Bronchial epithelial cell (primary cell): ENCODE results near the gene SLC35F5. TPM values are rescaled to one million over a fixed set of nuclear protein-coding genes. Genes with fewer than 3 reads are reported as not detected.

Experiments used
- DNase-seq: peaks from one replicate; pipeline ENCODE4 v3.0.0-alpha.2; 2010; ENCODE audit warnings: low read depth
- FAIRE-seq: peaks from 2 replicates; lab custom pipeline; 2011; peaks lifted over from hg19 to GRCh38; lab: Jason Lieb, UNC
- H3K27me3 ChIP-seq: 2 replicates; pipeline ENCODE4 v1.5.1; 2011; ENCODE audit warnings: low read length; ENCODE audit not compliant: control insufficient read depth, insufficient read depth
- H3K36me3 ChIP-seq: 2 replicates; pipeline ENCODE4 v1.5.1; 2011; ENCODE audit warnings: low read length; ENCODE audit not compliant: control insufficient read depth, insufficient read depth
- H3K4me3 ChIP-seq: 2 replicates; pipeline ENCODE4 v1.5.1; 2011; ENCODE audit warnings: mild to moderate bottlenecking, low read depth, low read length, control low read depth
- CTCF ChIP-seq: IDR thresholded peaks from 2 replicates; pipeline ENCODE4 v1.5.1; 2011; ENCODE audit warnings: mild to moderate bottlenecking, moderate library complexity, low read length, control low read depth, inconsistent platforms; ENCODE audit not compliant: insufficient read depth, severe bottlenecking
- total RNA-seq: library from RNA; depleted of rRNA; stranded (reverse); fragments of >200 nt; gene quantifications from 2 replicates; pipeline ENCODE4 v1.2.1, GENCODE V29; 2014

Gene SLC35F5
- total RNA-seq, 1 donor from 2014 or later: 112 TPM

- no peaks in the 10 kb centered on the region for H3K27me3 ChIP-seq
- no peak overlapping the region for H3K4me3 ChIP-seq
- no peak for FAIRE-seq
- TF ChIP-seq CTCF: no peak
- DNase-seq: no peak
- no peaks in the 10 kb centered on the region for H3K36me3 ChIP-seq
Measured at GRCh38 chr2:113762377-113763118, 6.1 kb upstream of the SLC35F5 start.

- FAIRE-seq: no peak
Measured at GRCh38 chr2:113760400-113760799, 4.0 kb upstream of the SLC35F5 start.

GRCh38 chr2:113757138-113757657, 756 bp upstream of the SLC35F5 start:
- Histone ChIP-seq H3K36me3 (no peaks in the 10 kb centered on the region), H3K4me3 (peak overlapping the region; percentile 80), H3K27me3 (no peaks in the 10 kb centered on the region)
- no peak for DNase-seq
- no peak for FAIRE-seq
- no peak for TF ChIP-seq CTCF

More at GRCh38 chr2:113760400-113760799, 4.0 kb upstream of the SLC35F5 start:
- H3K27me3 ChIP-seq: no peaks in the 10 kb centered on the region
- DNase-seq: no peak
- no peaks in the 10 kb centered on the region for H3K36me3 ChIP-seq
- no peak overlapping the region for H3K4me3 ChIP-seq
- no peak for TF ChIP-seq CTCF

GRCh38 chr2:113755835-113756354, 547 bp downstream of the SLC35F5 start:
- peak; percentile 40 for DNase-seq
- Histone ChIP-seq H3K36me3 (peaks cover under 1% of the 10 kb centered on the region), H3K4me3 (peak overlapping the region; percentile 80), H3K27me3 (no peaks in the 10 kb centered on the region)
- no peak for FAIRE-seq
- TF ChIP-seq CTCF: no peak

- peak; percentile 25 for DNase-seq
- TF ChIP-seq CTCF: no peak
- no peaks in the 10 kb centered on the region for H3K27me3 ChIP-seq
- peaks cover 4% of the 10 kb centered on the region for H3K36me3 ChIP-seq
- peak overlapping the region; percentile 80 for H3K4me3 ChIP-seq
- FAIRE-seq: no peak
Measured at GRCh38 chr2:113755035-113755834, 1.2 kb downstream of the SLC35F5 start.
